Fibroblast of lung (primary cell): ENCODE measurements around the gene SERAC1.

Source experiments
- EZH2 ChIP-seq: IDR thresholded peaks from 2 replicates; pipeline ENCODE4 v1.5.1; 2012; ENCODE audit warnings: low read length, control low read depth, mild to moderate bottlenecking; ENCODE audit errors: missing control alignments
- TF ChIP-seq, protein P1 (sequence below), 2 donors: IDR thresholded peaks in 1 of 2; conservative IDR thresholded peaks in 1 of 2; 1 replicate in 1 of 2; 2 replicates in 1 of 2; pipeline ENCODE4 v1.5.1; 2011 to 2012; ENCODE audit warnings: low read length in 2 of 2, control low read depth in 1 of 2, inconsistent platforms in 1 of 2, low read depth in 1 of 2, mild to moderate bottlenecking in 1 of 2

DNA sequence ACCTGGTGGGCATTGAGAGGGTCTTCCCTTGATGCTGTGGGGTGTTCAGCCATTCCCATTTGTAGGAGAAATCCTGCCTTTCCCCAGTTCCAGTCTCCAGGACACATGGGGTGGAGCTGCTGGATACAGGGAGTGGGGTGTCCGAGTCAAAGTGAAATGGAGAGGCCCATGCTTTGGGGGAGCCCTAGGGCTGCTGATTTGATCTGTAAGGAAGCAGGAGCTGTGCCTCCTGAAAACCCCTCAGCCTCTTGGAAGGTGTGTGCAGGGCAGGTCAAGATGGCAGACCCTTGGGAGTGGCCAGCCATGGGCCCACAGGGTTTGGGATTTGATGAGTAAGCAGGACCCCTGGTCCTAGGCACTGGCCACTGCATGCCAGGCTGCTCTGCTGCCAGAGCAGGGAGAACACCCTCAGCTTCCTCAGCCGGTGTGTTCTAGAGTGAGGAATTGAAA, 82.0 kb downstream of the SERAC1 start:
- TF ChIP-seq, protein P1, sequence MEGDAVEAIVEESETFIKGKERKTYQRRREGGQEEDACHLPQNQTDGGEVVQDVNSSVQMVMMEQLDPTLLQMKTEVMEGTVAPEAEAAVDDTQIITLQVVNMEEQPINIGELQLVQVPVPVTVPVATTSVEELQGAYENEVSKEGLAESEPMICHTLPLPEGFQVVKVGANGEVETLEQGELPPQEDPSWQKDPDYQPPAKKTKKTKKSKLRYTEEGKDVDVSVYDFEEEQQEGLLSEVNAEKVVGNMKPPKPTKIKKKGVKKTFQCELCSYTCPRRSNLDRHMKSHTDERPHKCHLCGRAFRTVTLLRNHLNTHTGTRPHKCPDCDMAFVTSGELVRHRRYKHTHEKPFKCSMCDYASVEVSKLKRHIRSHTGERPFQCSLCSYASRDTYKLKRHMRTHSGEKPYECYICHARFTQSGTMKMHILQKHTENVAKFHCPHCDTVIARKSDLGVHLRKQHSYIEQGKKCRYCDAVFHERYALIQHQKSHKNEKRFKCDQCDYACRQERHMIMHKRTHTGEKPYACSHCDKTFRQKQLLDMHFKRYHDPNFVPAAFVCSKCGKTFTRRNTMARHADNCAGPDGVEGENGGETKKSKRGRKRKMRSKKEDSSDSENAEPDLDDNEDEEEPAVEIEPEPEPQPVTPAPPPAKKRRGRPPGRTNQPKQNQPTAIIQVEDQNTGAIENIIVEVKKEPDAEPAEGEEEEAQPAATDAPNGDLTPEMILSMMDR (conservative IDR thresholded peaks at IDR 0.05 in 1 of 2, IDR thresholded peaks at IDR 0.05 in 1 of 2; ENCODE audit: low read depth in 1 of 2, low read length in 2 of 2): no peak
- TF ChIP-seq EZH2: no peak
